A673 (cell line): ENCODE data around the gene SLC27A1. TPM values are rescaled to one million over a fixed set of nuclear protein-coding genes. Genes with fewer than 3 reads are reported as not detected.

Source experiments
- Bru-seq: library from RNA; stranded (reverse); fragments of 400-500 nt; gene quantifications from one replicate; lab custom pipeline; 2021; lab: Mats Ljungman, UMichigan
- BruChase-seq, 2 experiments: library from RNA; stranded (reverse); fragments of 400-500 nt; gene quantifications; one replicate each; lab custom pipeline; 2021; lab: Mats Ljungman, UMichigan
- BruUV-seq: library from RNA; stranded (reverse); fragments of 400-500 nt; replicated peaks from 2 replicates; lab custom pipeline; 2021; lab: Mats Ljungman, UMichigan
- CTCF ChIA-PET: fragments of 300-600 bp; sonication (Branson Sonifier 250); formaldehyde crosslinking; loops from one replicate; lab custom pipeline; 2022; ENCODE audit warnings: antibody characterized with exemption; lab: Charles Lee
- POLR2A ChIA-PET: fragments of 300-600 bp; sonication (Branson Sonifier 250); formaldehyde crosslinking; loops from one replicate; lab custom pipeline; 2022; ENCODE audit warnings: antibody characterized with exemption; ENCODE audit not compliant: low non-redundant PET; lab: Charles Lee
- DNase-seq: peaks from one replicate; pipeline ENCODE4 v3.0.0-alpha.2; 2015; ENCODE audit warnings: low spot score
- H3K27ac ChIP-seq: fragments of 200-600 bp; sonication (generic); 2 replicates; pipeline ENCODE4 v1.5.1; 2016; ENCODE audit warnings: mixed run types, low read depth, mild to moderate bottlenecking, mixed read lengths, antibody characterized with exemption, low read length; ENCODE audit not compliant: poor library complexity, severe bottlenecking
- H3K27me3 ChIP-seq: fragments of 200-600 bp; sonication (generic); replicated peaks from 2 replicates; pipeline ENCODE4 v1.6.1; 2017; ENCODE audit warnings: mixed run types, low read depth, mild to moderate bottlenecking, mixed read lengths, antibody characterized with exemption, low read length; ENCODE audit not compliant: insufficient read depth, poor library complexity
- H3K36me3 ChIP-seq: fragments of 200-600 bp; sonication (generic); 2 replicates; pipeline ENCODE4 v1.6.1; 2016; ENCODE audit warnings: mixed run types, mild to moderate bottlenecking, mixed read lengths, antibody characterized with exemption, low read length; ENCODE audit not compliant: insufficient read depth, poor library complexity, severe bottlenecking
- H3K4me1 ChIP-seq: fragments of 200-600 bp; sonication (generic); 2 replicates; pipeline ENCODE4 v1.6.1; 2017; ENCODE audit warnings: mixed run types, mild to moderate bottlenecking, mixed read lengths, antibody characterized with exemption, low read length; ENCODE audit not compliant: insufficient read depth, poor library complexity, severe bottlenecking
- H3K4me3 ChIP-seq: fragments of 200-600 bp; sonication (generic); 2 replicates; pipeline ENCODE4 v1.5.1; 2016; ENCODE audit warnings: low read depth, mixed run types, mild to moderate bottlenecking, mixed read lengths, low read length; ENCODE audit not compliant: poor library complexity, severe bottlenecking
- H3K9me3 ChIP-seq: fragments of 200-600 bp; sonication (generic); 2 replicates; pipeline ENCODE4 v1.6.1; 2016; ENCODE audit warnings: mixed run types, low read depth, mild to moderate bottlenecking, mixed read lengths, antibody characterized with exemption, low read length; ENCODE audit not compliant: poor library complexity, severe bottlenecking
- EZH2 ChIP-seq: fragments of 200-600 bp; sonication (generic); IDR thresholded peaks from 2 replicates; pipeline ENCODE4 v1.6.1; 2017; ENCODE audit warnings: borderline replicate concordance, low read depth, mild to moderate bottlenecking, mixed read lengths, antibody characterized with exemption, low read length; ENCODE audit not compliant: poor library complexity, severe bottlenecking
- intact Hi-C: fragments of 100-400 bp; cut with micrococcal nuclease; formaldehyde crosslinking; loops from one replicate; pipeline ENCODE4 v1.10.0; 2022; ENCODE audit not compliant: unreplicated experiment
- long read RNA-seq: library from polyadenylated mRNA; stranded (forward); transcript quantifications from one replicate; pipeline ENCODE4 v2.0.0, GENCODE V29; 2022
- total RNA-seq: library from RNA; stranded (reverse); gene quantifications from 2 replicates; pipeline ENCODE4 v1.2.3, GENCODE V29; 2021
- TF ChIP-seq, protein P1 (sequence below): fragments of 300-800, 200-600 bp; sonication (generic); conservative IDR thresholded peaks from 2 replicates; pipeline ENCODE4 v1.5.1; 2017; ENCODE audit warnings: low read depth, mild to moderate bottlenecking, antibody characterized with exemption, low read length, moderate library complexity, mixed read lengths

SLC27A1 gene
- 3.0 and 6.9 TPM in 2 replicates for total RNA-seq
- Bru-seq, nascent RNA: percentile 35 among the genes with signal in this experiment
- BruChase-seq, experiment 1, labeled RNA remaining after a 2-hour chase: percentile 50 among the genes with signal in this experiment
- BruChase-seq, experiment 2, labeled RNA remaining after a 6-hour chase: percentile 49 among the genes with signal in this experiment
- long read RNA-seq, transcript SLC27A1-201 (12 exons, 3,594 nt): major isoform, 8 of 13 reads
- long read RNA-seq, partial matches to known transcripts: 2 of 13 reads
- long read RNA-seq, other reads (novel, unspliced or antisense): 3 of 13 reads

DNA sequence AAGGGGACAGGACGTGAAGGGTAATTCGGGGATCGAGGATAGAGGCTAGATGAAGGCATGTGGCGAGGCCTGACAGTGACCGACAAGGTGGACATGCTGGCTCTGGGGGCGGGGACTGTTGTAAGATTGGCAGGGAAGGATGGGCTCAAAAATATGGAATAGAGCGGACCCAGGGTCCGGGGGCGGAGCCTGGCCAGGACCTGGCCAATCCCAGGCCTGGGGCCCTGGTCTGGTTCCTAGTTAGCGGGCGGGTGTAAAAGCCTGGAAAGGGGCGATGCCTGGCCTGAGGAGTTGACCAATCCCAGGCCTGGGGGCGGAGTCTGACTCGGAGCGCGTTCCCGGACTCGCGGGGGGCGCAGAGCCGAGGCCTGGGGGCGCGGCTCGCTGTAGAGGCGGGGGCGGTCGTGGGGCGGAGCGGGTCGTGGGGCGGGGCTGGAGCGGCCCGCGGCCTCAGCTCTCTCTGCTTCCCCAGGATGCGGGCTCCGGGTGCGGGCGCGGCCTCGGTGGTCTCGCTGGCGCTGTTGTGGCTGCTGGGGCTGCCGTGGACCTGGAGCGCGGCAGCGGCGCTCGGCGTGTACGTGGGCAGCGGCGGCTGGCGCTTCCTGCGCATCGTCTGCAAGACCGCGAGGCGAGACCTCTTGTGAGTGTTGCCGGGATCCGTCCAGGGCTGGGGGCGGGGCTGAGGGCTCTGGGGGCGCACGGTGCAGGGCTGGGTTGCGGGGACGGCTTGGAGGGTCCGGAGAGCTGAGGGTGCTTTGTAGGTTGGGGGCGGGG, at the start of gene SLC27A1:
TSS of gene SLC27A1 (plus strand) at position 457 of the 774 bp plus-strand sequence. CDS start at position 474, 17 bp downstream.
- H3K36me3 ChIP-seq: no peaks in the 10 kb centered on the region
- intact Hi-C loops: no loop called here
- DNase-seq: peak; percentile 100
- peak within 1 kb of the TSS; percentile 63 for H3K27ac ChIP-seq
- BruUV-seq: no TSS peak
- H3K9me3 ChIP-seq: no peaks in the 10 kb centered on the region
- H3K4me1 ChIP-seq: peaks cover 8% of the 10 kb centered on the region
- TF ChIP-seq, protein P1, sequence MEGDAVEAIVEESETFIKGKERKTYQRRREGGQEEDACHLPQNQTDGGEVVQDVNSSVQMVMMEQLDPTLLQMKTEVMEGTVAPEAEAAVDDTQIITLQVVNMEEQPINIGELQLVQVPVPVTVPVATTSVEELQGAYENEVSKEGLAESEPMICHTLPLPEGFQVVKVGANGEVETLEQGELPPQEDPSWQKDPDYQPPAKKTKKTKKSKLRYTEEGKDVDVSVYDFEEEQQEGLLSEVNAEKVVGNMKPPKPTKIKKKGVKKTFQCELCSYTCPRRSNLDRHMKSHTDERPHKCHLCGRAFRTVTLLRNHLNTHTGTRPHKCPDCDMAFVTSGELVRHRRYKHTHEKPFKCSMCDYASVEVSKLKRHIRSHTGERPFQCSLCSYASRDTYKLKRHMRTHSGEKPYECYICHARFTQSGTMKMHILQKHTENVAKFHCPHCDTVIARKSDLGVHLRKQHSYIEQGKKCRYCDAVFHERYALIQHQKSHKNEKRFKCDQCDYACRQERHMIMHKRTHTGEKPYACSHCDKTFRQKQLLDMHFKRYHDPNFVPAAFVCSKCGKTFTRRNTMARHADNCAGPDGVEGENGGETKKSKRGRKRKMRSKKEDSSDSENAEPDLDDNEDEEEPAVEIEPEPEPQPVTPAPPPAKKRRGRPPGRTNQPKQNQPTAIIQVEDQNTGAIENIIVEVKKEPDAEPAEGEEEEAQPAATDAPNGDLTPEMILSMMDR: no peak
- TF ChIP-seq EZH2: no peak
- ChIA-PET POLR2A (no interaction called here), CTCF (no interaction called here)
- peak within 1 kb of the TSS; percentile 84 for H3K4me3 ChIP-seq
- no peaks in the 10 kb centered on the region for H3K27me3 ChIP-seq

DNA sequence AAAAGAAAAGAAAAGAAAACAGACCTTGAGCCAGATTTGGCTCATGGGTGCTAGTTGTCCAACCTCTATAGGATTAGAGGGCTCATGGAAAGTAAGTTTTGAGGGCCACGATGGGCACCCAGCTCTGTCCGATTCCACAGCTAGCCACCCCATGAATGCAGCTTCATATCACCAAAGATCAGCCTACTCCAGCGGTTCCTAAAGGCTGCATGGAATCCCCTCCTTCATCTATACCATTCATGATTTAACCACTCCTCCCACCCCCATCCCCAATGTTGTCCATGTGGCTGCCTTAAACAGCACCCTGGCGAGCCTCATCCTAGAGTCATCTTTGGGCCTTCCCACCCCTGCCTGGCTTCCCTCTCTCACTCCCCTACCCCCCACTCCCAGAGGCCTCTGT, 48.4 kb upstream of the SLC27A1 start:
- no peaks in the 10 kb centered on the region for H3K9me3 ChIP-seq
- intact Hi-C loops: no loop called here
- H3K36me3 ChIP-seq: peaks cover 3% of the 10 kb centered on the region
- no peak overlapping the region for H3K4me3 ChIP-seq
- H3K27me3 ChIP-seq: no peaks in the 10 kb centered on the region
- CTCF ChIA-PET: no interaction called here
- TF ChIP-seq, protein P1: no peak
- no peak for TF ChIP-seq EZH2
- no peak for DNase-seq
- POLR2A ChIA-PET: no interaction called here
- no TSS peak for BruUV-seq
- H3K27ac ChIP-seq: no peak overlapping the region
- peaks cover 5% of the 10 kb centered on the region for H3K4me1 ChIP-seq

DNA sequence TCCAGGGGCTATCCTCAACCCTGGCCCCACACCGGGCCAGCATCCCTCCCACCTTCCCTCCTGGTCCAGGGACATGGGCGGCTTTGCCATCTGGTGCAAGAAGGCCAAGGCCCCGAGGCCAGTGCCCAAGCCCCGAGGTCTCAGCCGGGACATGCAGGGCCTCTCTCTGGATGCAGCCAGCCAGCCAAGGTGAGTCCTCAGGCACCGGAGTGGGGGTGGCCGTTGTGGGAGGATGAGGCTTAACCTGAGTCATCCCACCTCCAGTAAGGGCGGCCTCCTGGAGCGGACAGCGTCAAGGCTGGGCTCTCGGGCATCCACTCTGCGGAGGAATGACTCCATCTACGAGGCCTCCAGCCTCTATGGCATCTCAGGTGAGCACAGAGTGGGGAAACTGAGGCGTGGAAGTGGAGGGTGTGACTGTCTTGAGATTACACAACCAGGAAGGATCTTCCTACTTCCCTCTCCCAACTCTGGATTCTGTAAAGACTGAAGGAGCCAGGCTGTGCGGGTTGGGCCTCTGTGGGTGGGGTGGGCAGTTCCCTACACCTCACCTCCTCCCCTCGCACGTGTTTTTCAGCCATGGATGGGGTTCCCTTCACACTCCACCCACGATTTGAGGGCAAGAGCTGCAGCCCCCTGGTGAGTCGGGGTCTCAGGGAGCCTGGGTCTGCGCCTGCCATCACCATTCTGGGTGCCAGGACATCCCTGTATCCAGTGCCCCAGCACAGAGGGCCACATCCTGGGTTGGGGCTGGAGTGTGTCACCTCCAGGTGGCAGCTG, 46.7 kb upstream of the SLC27A1 start:
- H3K4me1 ChIP-seq: peaks cover 5% of the 10 kb centered on the region
- no peak for DNase-seq
- peaks cover 3% of the 10 kb centered on the region for H3K36me3 ChIP-seq
- intact Hi-C loops: no loop called here
- POLR2A ChIA-PET: no interaction called here
- BruUV-seq: no TSS peak
- CTCF ChIA-PET: interaction anchor here (0.6 kb wide), 1 partner anchor 180 kb away, joined by 6 read pairs; no protein-coding TSS in a partner anchor
- no peak overlapping the region for H3K4me3 ChIP-seq
- no peaks in the 10 kb centered on the region for H3K9me3 ChIP-seq
- H3K27me3 ChIP-seq: no peaks in the 10 kb centered on the region
- no peak overlapping the region for H3K27ac ChIP-seq
- TF ChIP-seq, protein P1: no peak
- no peak for TF ChIP-seq EZH2
